HCT116 (cell line): ENCODE data around the gene CLIP4. TPM values are rescaled to one million over a fixed set of nuclear protein-coding genes. Genes with fewer than 3 reads are reported as not detected.

Experiments
- ATAC-seq: fragments of 200-7000 bp; cut with Tn5 transposase; 2 replicates; pipeline ENCODE4 v1.9.1; 2020; ENCODE audit warnings: mild to moderate bottlenecking, moderate library complexity
- BruUV-seq: library from RNA; stranded (reverse); fragments of 400-500 nt; replicated peaks from 2 replicates; lab custom pipeline; 2021; lab: Mats Ljungman, UMichigan
- CTCF ChIA-PET: fragments of 300-600 bp; sonication (Branson Sonifier 250); formaldehyde crosslinking; loops from one replicate; lab custom pipeline; 2021; ENCODE audit warnings: antibody characterized with exemption; lab: Charles Lee
- POLR2A ChIA-PET: fragments of 300-600, 350-600 bp; sonication (Branson Sonifier 250); formaldehyde crosslinking; loops from one replicate; lab custom pipeline; 2021; ENCODE audit warnings: antibody characterized with exemption; lab: Charles Lee
- RAD21 ChIA-PET, 2 experiments: fragments of 300-600 bp; sonication (Branson Sonifier 250); formaldehyde crosslinking; loops; one replicate each; lab custom pipeline; 2023; ENCODE audit warnings: low total read pairs in 2 of 2; ENCODE audit not compliant: uncharacterized antibody in 2 of 2, unreplicated experiment in 2 of 2, low non-redundant PET in 1 of 2; lab: Charles Lee
- DNase-seq: peaks from one replicate; pipeline ENCODE4 v3.0.0-alpha.2; 2010; ENCODE audit warnings: low read depth, low spot score
- H2AFZ ChIP-seq: fragments of 200-600 bp; shearing (Covaris generic), sonication (generic); 2 replicates; pipeline ENCODE4 v1.6.1; 2017; ENCODE audit warnings: low read depth, mixed run types, mixed read lengths, antibody characterized with exemption, low read length; ENCODE audit not compliant: poor library complexity, severe bottlenecking
- H3K27ac ChIP-seq: 2 replicates; pipeline ENCODE4 v1.5.1; 2012; ENCODE audit warnings: low read depth, low read length
- H3K27me3 ChIP-seq: fragments of 200-600 bp; sonication (generic); 2 replicates; pipeline ENCODE4 v1.6.1; 2016; ENCODE audit warnings: mixed run types, low read length, mixed read lengths; ENCODE audit not compliant: insufficient read depth
- H3K36me3 ChIP-seq, 2 experiments: fragments of 200-500 bp in 1 of 2; fragments of 200-600 bp in 1 of 2; sonication (Bioruptor generic) in 1 of 2; sonication (generic) in 1 of 2; 2 replicates each; pipeline versions ENCODE4 v1.5.1 to v1.6.1; 2014 to 2016; ENCODE audit warnings: low read length in 2 of 2, inconsistent platforms in 1 of 2, mixed read lengths in 1 of 2, mixed run types in 1 of 2; ENCODE audit not compliant: insufficient read depth in 2 of 2, control insufficient read depth in 1 of 2
- H3K4me1 ChIP-seq, 2 experiments: fragments of 200-600 bp in 1 of 2; sonication (generic) in 1 of 2; 2 replicates each; pipeline versions ENCODE4 v1.5.1 to v1.6.1; 2012 to 2017; ENCODE audit warnings: low read length in 2 of 2, inconsistent platforms in 1 of 2, mild to moderate bottlenecking in 1 of 2, mixed read lengths in 1 of 2, mixed run types in 1 of 2, moderate library complexity in 1 of 2; ENCODE audit not compliant: insufficient read depth in 2 of 2, control insufficient read depth in 1 of 2
- H3K4me2 ChIP-seq: fragments of 200-600 bp; sonication (generic); 2 replicates; pipeline ENCODE4 v1.6.1; 2017; ENCODE audit warnings: mixed run types, low read length, mixed read lengths
- H3K4me3 ChIP-seq, 2 experiments: fragments of 200-600 bp in 1 of 2; sonication (generic) in 1 of 2; replicated peaks in 1 of 2; 2 replicates each; pipeline ENCODE4 v1.5.1; 2011 to 2016; ENCODE audit warnings: low read length in 2 of 2, control low read depth in 1 of 2, low read depth in 1 of 2, mild to moderate bottlenecking in 1 of 2, mixed read lengths in 1 of 2, mixed run types in 1 of 2
- H3K79me2 ChIP-seq: fragments of 200-600 bp; sonication (generic); 2 replicates; pipeline ENCODE4 v1.6.1; 2017; ENCODE audit warnings: mild to moderate bottlenecking, mixed run types, low read length, moderate library complexity, mixed read lengths; ENCODE audit not compliant: insufficient read depth
- H3K9ac ChIP-seq: fragments of 200-600 bp; sonication (generic); 2 replicates; pipeline ENCODE4 v1.6.1; 2016; ENCODE audit warnings: low read length, mixed read lengths
- H3K9me2 ChIP-seq: fragments of 200-600 bp; sonication (generic), shearing (Covaris generic); 2 replicates; pipeline ENCODE4 v1.6.1; 2017; ENCODE audit warnings: mixed run types, mild to moderate bottlenecking, moderate library complexity; ENCODE audit not compliant: insufficient read depth
- H3K9me3 ChIP-seq, 2 experiments: fragments of 200-500 bp in 1 of 2; fragments of 200-600 bp in 1 of 2; sonication (Bioruptor generic) in 1 of 2; sonication (generic) in 1 of 2; 2 replicates each; pipeline ENCODE4 v1.6.1; 2014 to 2017; ENCODE audit warnings: low read length in 2 of 2, mixed read lengths in 2 of 2, inconsistent platforms in 1 of 2, low read depth in 1 of 2, mild to moderate bottlenecking in 1 of 2, mixed run types in 1 of 2, moderate library complexity in 1 of 2; ENCODE audit not compliant: control insufficient read depth in 1 of 2, insufficient read depth in 1 of 2
- H4K20me1 ChIP-seq: fragments of 200-600 bp; sonication (generic), shearing (Covaris generic); 2 replicates; pipeline ENCODE4 v1.6.1; 2017; ENCODE audit warnings: mixed run types, mild to moderate bottlenecking, moderate library complexity; ENCODE audit not compliant: insufficient read depth
- ATF3 ChIP-seq: IDR thresholded peaks from 2 replicates; pipeline ENCODE4 v1.6.1; 2012
- CBX3 ChIP-seq: IDR thresholded peaks from 2 replicates; pipeline ENCODE4 v1.6.1; 2012; ENCODE audit warnings: low read depth
- CEBPB ChIP-seq: IDR thresholded peaks from 2 replicates; pipeline ENCODE4 v1.6.1; 2012; ENCODE audit warnings: low read depth
- EGR1 ChIP-seq: IDR thresholded peaks from 2 replicates; pipeline ENCODE4 v1.6.1; 2012; ENCODE audit warnings: low read depth
- ELF1 ChIP-seq: IDR thresholded peaks from 2 replicates; pipeline ENCODE4 v1.6.1; 2012; ENCODE audit warnings: low read depth, borderline replicate concordance
- EZH2phosphoT487 ChIP-seq: fragments of 200-600 bp; IDR thresholded peaks from 2 replicates; pipeline ENCODE4 v1.6.1; 2018; ENCODE audit warnings: antibody characterized with exemption, borderline replicate concordance
- POLR2A ChIP-seq: IDR thresholded peaks from 2 replicates; pipeline ENCODE4 v1.7.0; 2011; ENCODE audit warnings: borderline replicate concordance; ENCODE audit not compliant: insufficient read depth, insufficient read length; ENCODE audit errors: extremely low read depth
- REST ChIP-seq: IDR thresholded peaks from 2 replicates; pipeline ENCODE4 v1.6.1; 2012; ENCODE audit warnings: low read depth
- SP1 ChIP-seq: IDR thresholded peaks from 2 replicates; pipeline ENCODE4 v1.6.1; 2012; ENCODE audit warnings: low read depth
- SRF ChIP-seq: IDR thresholded peaks from 2 replicates; pipeline ENCODE4 v1.6.1; 2012; ENCODE audit warnings: low read depth
- TCF7L2 ChIP-seq: IDR thresholded peaks from 2 replicates; pipeline ENCODE4 v1.7.0; 2011; ENCODE audit warnings: borderline replicate concordance, inconsistent platforms; ENCODE audit not compliant: insufficient read depth, insufficient read length; ENCODE audit errors: extremely low read depth
- ZFX ChIP-seq: fragments of 450-650 bp; IDR thresholded peaks from 2 replicates; pipeline ENCODE4 v1.6.1; 2017
- ZNF274 ChIP-seq: fragments of 200-500 bp; sonication (Bioruptor generic); IDR thresholded peaks from 2 replicates; pipeline ENCODE4 v1.6.1; 2014; ENCODE audit warnings: mild to moderate bottlenecking, low read depth, low read length, inconsistent platforms
- intact Hi-C: fragments of 100-400 bp; cut with micrococcal nuclease; formaldehyde crosslinking; loops from 2 replicates; pipeline ENCODE4 v1.10.0; 2022
- total RNA-seq: library from RNA; stranded (reverse); gene quantifications from one replicate; pipeline ENCODE4 v1.2.1, GENCODE V29; 2021; ENCODE audit not compliant: unreplicated experiment

Gene CLIP4
- total RNA-seq, 1 experiment from 2014 or later: 27.8 TPM

- Histone ChIP-seq H3K4me3 (no peak overlapping the region), H3K9me2 (no peaks in the 10 kb centered on the region), H3K36me3 (no peaks in the 10 kb centered on the region), H3K27me3 (peaks cover 42% of the 10 kb centered on the region; the same call in 1 of the 2 replicates), H2AFZ (no peak overlapping the region), H3K27ac (no peak overlapping the region), H3K4me2 (no peak overlapping the region), H4K20me1 (no peaks in the 10 kb centered on the region), H3K4me1 (no peaks in the 10 kb centered on the region), H3K79me2 (no peaks in the 10 kb centered on the region), H3K9me3 (no peaks in the 10 kb centered on the region), H3K9ac (no peak overlapping the region)
- no peak for TF ChIP-seq POLR2A
- TF ChIP-seq EZH2phosphoT487: no peak
- no peak for TF ChIP-seq ZNF274
- no peak for TF ChIP-seq EGR1
- TF ChIP-seq ELF1: no peak
- intact Hi-C loops: no loop called here
- DNase-seq: no peak
- no peak for ATAC-seq
- RAD21 ChIA-PET: no interaction called here
- CTCF ChIA-PET: interaction anchor here (1.3 kb wide), 1 partner anchor 9 kb away, joined by 4 read pairs; no protein-coding TSS in a partner anchor
- POLR2A ChIA-PET: no interaction called here
- no TSS peak for BruUV-seq
Observed at GRCh38 chr2:29232041-29232440, 116.8 kb downstream of the CLIP4 start.

GRCh38 chr2:29233428-29233827 is 118.2 kb downstream of the CLIP4 start:
- Histone ChIP-seq H3K9me3 (no peaks in the 10 kb centered on the region), H3K4me3 (no peak overlapping the region), H3K79me2 (no peaks in the 10 kb centered on the region), H3K36me3 (no peaks in the 10 kb centered on the region), H2AFZ (no peak overlapping the region), H3K27me3 (peaks cover 37% of the 10 kb centered on the region; the same call in 1 of the 2 replicates), H3K9me2 (no peaks in the 10 kb centered on the region), H4K20me1 (no peaks in the 10 kb centered on the region), H3K4me2 (no peak overlapping the region), H3K4me1 (no peaks in the 10 kb centered on the region), H3K9ac (no peak overlapping the region), H3K27ac (no peak overlapping the region)
- CTCF ChIA-PET: no interaction called here
- intact Hi-C loops: no loop called here
- POLR2A ChIA-PET: no interaction called here
- TF ChIP-seq ATF3 (no peak), ZFX (no peak), TCF7L2 (no peak), CBX3 (no peak), CEBPB (no peak), SP1 (no peak), SRF (no peak), REST (no peak)
- RAD21 ChIA-PET: no interaction called here
- ATAC-seq: no peak
- BruUV-seq: no TSS peak
- no peak for DNase-seq
